ELF-1 (cell line): Measurements from ENCODE around the gene TNFRSF1B.

ENCODE experiments used
- DNase-seq: peaks from one replicate; pipeline ENCODE4 v3.0.0-alpha.2; 2016; ENCODE audit warnings: low read depth, low spot score

TNFRSF1B gene

GRCh38 chr1:12176298-12177118 lies 9.7 kb downstream of the TNFRSF1B start:
- DNase-seq, result no peak

DNA sequence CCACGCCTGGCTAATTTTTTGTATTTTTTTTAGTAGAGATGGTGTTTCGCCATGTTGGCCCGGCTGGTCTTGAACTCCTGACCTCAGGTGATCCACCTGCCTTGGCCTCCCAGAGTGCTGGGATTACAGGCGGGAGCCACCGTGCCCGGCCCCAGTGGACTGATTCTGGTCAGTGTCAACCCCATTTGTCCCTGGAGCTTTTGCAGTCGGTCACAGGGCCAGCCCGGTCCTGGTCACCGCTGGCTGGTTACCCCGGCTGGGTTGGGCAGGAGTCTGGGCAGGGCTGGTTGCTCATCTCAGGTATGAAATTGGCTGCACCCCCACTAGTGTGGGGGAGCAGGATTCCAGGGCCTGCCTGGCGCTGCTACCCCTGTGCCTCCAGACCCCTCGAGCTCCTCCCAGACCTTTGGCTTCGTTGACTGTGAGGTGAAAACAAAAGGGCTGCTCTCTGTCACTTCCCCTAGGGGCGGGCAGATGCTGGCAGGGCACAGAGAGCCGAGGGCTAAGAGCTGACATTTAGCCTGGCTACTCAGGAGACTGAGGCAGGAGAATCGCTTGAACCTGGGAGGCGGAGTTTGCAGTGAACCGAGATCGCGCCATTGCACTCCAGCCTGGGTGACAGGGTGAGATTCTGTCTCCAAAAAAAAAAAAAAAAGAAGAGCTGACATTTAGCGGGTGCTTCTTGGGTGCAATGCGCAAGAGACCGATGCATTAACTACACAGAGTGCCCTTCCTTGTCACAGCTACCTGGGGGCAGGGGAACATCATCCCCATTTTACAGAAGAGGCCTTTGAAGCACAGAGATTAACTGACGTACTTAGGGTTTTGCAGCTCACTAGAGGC lies 10.6 kb downstream of the TNFRSF1B start:
- no peak for DNase-seq

- no peak for DNase-seq
Measured at GRCh38 chr1:12177999-12178441, 11.2 kb downstream of the TNFRSF1B start.

DNA sequence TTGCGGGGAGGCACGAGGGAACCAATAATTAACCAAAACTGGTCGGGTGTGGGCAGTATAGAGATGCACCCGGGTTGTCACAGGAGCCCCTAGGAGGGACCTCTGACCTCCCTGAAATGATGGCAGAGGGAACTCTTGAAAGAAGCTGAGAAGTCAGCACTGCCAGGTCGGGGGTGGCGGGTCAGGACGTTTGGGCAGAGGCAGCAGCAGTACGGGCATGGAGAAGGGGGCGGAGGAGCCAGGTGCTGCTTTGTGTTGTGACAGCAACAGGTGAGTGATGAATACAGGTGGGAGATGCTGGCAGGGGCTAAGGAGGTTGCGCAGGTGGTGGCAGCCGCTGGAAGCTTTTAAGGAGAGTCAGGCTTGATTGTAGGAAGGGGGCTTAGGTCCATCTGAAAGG lies 11.7 kb downstream of the TNFRSF1B start:
- DNase-seq, result no peak

DNA sequence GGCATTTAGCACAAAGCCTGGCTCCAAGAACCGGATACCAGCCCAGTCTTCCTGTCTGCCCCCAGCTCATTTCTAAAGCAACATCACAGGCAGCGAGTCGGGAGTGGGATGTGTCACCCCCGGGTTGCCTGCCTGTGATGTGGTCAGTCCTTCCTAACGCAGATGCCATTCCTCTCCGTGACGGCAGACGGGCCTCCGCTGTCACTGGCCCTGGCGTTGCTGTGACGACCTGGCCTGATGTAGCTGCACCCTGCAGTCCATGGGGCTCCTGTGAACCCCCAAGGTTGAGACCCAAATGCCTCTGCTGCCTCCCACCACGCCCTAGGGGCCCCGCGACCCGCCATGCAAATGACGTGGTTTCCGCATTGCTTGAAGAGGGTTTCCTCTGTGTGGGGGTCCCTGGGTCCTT lies 12.3 kb downstream of the TNFRSF1B start:
- no peak for DNase-seq

DNA sequence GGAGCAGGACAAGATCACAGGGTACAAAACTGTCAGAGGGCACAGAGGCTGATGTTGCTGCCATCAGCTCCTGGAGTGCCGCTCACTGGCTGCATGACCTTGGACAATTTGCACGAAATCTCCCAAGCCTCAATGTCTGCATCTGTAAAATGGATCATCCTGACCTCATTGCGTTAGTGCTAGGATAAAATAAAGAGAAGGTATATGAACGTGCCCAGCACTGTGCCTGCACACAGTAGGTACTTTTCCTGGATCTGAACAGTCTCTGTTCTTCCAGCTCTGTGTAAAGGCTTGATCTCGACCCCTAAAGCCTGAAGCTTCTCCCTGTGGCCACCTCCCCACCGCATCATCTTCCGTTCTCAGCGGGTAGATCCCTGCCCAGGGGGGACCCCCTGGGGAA lies 12.9 kb downstream of the TNFRSF1B start:
- no peak for DNase-seq

DNA sequence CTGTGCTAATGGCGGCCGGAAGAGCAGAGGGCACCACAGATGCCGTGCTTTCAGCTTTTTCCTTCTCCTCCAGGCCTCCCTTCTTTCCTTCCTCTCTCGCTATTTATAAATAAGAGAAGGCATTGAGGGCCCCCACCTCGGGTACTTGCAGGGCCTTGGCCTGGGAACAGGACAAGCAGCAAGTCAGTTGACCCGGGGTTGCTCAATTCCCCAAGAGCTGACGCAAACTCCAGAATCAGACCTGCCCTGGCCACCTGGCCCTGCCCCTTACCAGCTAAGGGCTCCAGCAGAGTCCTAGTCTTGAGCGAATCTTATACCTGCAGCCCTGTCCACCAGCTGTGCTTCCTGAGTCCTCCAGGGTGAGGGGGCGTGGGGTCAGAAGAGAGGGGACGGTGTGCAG lies 13.5 kb downstream of the TNFRSF1B start:
- DNase-seq, result no peak

- no peak for DNase-seq
Measured at GRCh38 chr1:12180903-12181302, 14.1 kb downstream of the TNFRSF1B start.

DNA sequence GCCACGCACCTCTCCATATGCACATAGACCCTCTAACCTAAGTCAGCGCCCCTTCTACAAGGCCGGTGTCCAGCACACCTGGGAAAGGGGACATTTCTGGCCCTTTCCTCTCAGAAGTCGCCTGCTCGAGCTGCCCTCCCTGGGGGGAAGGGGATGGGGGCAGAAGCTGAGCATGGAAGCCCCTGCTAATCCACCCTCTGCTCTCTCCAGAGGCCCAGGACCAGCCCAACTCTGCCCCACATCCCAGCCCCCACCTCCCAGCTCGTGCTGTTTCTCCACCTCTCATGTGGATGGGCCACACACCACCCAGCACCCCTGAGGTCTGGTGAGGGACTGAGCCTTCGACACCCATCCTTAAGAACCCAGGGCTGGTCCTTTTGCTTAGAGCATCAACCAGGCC lies 14.8 kb downstream of the TNFRSF1B start:
- DNase-seq, result no peak

GRCh38 chr1:12182410-12182984 lies 15.7 kb downstream of the TNFRSF1B start:
- DNase-seq, result no peak

DNA sequence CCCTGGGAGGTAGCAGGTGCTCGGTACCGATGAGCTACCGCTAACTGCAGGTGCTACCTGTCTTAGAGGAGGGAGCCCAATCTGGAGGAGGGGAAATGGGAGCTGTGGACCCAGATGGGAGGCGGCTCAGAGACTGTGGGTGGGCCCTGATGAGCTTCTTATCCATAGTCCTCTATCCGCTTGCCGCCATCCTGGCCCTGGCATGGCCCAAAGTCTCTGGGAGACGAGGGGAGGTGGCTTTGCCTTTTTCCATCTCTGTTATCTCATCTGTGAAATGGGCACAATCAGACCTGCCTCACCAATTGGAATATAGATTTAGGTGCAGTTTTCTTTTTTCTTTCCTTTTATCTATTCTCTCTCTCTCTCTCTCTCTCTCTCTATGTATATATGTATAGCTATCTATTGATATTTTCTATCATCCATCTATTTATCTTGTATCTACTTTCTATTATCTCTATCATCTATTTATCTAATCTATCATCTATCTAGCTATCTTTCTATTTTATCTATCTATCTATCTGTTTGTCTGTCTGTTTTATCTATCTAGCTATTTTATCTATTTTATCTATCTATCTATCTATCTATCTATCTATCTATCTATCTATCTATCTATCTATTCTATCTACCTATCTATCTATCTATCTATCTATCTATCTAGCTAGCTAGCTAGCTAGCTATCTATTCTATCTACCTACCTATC lies 16.5 kb downstream of the TNFRSF1B start:
- DNase-seq, result no peak

- DNase-seq, result peak; percentile 94
Measured at GRCh38 chr1:12184008-12184681, 17.4 kb downstream of the TNFRSF1B start.

DNA sequence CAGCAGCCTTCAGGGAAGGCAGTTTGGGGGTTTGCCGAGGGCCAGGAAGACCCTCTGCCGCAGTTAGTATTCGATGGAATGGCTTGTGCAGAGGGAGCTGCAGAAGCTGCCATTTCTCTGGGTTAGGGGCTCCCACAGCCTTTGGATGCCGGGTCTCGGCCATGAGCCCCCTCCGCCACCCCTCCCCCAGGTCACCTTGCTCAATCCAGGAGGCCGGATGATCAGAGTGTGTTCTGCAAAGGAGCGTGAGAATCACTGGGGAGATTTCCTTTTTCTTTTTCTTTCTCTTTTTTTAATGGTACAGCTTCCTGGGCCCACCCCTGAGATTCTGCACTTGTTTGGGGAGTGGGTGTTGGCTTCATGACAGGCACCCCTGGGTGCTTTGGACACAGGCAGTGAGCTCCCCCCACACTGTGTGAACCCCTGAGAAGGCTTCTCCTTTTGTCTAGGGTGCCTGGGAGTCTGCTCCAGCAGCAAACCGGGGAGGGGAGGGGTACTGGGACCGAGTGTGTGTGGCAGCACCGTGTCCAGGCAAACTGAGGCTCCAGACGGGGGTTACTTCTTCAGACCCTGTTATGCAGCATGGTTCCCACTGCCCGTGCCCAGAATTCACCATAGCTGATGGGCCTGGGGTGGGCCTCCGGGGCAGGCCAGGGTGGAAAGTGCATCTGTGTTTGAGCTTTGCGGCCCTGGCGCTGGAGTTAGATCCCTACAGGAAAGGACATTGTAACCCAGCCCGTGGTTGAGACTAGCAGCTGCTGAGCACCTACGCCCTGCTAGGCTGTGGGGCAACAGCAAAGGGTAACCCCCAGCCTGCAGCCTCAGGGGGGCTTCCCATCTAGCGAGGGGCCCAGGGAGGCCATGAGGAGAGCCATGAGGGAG lies 18.5 kb downstream of the TNFRSF1B start:
- DNase-seq, result no peak

DNA sequence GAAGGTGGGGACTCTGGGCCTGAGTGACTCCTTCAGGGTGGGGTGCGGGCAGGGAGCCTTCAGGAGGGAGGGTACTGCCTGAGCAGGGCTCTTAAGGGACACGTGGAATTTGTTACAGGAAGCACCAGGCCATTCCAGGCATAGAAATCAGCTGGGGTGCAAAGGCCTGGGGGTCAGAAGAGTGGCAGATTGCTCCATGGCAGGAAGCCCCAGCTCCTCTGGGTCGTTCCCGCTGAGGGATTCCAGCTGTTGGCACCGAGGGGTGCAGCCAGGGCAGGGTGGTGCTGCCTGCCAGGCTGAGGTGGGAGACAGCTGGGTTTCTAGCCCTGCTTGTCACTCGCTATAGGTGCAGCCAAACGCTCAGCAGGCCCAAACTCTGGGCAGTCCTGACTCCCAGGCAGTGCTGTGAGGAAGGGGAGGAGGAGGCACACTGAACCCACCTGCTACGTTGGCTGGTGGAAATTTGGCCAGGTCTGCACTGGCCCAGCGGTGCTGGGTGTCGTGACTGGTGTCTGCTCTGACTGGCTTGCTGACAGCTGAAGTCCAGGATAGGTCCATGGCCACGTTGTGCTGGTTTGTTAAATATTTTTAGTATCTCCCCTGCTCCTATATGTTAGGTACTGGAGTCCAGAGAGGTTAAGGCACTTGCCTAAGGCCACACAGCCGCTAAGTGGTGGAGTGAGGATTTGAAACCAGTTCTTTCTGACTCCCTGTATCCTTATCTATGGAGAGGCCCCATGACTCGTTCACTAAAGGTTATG lies 19.3 kb downstream of the TNFRSF1B start:
- no peak for DNase-seq

DNA sequence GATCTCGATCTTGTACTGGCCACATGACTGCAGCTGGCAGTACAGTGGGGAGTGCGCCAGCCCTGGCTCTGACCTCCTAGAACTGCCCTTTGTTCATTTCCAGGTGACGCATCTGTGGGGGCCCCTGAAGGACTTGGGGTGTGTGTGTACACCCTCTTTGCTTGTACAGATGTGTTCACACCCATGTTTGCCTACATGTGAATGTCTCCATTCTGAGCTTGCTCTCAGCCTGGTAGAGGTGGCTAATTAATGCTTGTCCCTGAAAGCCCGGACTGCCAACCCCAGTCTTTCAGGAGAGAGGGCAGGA lies 19.8 kb downstream of the TNFRSF1B start:
- DNase-seq, result no peak

- no peak for DNase-seq
Measured at GRCh38 chr1:12188115-12188514, 21.3 kb downstream of the TNFRSF1B start.

DNA sequence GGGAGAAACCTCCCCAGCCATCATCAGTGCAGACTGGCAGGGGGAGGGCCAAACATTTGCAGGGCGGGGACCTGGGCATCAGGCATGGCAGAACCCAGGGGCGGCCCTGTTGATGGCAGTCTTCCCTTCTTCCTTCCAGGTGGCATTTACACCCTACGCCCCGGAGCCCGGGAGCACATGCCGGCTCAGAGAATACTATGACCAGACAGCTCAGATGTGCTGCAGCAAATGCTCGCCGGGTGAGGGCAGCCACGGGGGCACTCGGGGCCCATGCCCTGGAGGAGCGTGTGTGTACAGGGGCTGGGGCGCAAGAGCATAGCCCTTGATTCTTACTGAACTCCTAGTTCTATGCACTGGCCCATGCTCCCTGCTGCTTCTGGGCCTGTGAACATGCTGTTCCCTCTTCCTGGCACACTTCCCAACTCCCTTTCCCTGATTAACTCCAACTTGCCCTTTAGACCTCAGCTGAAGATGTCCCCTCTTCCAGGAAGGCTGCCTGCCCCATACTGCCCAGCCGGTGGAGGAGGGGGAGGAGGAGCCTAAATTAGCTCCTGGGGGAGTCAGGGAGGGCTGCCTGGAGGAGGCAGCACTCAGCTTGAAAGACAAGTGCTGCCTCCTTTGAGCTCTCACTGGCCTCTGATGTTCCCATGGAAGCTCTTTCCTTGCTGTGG lies 22.0 kb downstream of the TNFRSF1B start:
- no peak for DNase-seq

- DNase-seq, result no peak
Measured at GRCh38 chr1:12189328-12189682, 22.5 kb downstream of the TNFRSF1B start.
